GM06990 (cell line): ENCODE data around the gene ATP11A.

Source experiments
- DNase-seq: peaks from one replicate; pipeline ENCODE4 v3.0.0-alpha.2; 2011; ENCODE audit not compliant: insufficient read length; ENCODE audit errors: extremely low read depth
- H3K27me3 ChIP-seq: replicated peaks from 2 replicates; pipeline ENCODE4 v1.6.0; 2011; ENCODE audit warnings: low read length; ENCODE audit not compliant: control insufficient read depth, insufficient read depth
- H3K36me3 ChIP-seq: 2 replicates; pipeline ENCODE4 v1.5.1; 2011; ENCODE audit warnings: low read length; ENCODE audit not compliant: control insufficient read depth, insufficient read depth
- H3K4me3 ChIP-seq: replicated peaks from 2 replicates; pipeline ENCODE4 v1.5.1; 2011; ENCODE audit warnings: low read depth, mild to moderate bottlenecking, control low read depth, low read length
- CTCF ChIP-seq: IDR thresholded peaks from 2 replicates; pipeline ENCODE4 v1.5.1; 2011; ENCODE audit warnings: low read length, control low read depth, mild to moderate bottlenecking, inconsistent platforms; ENCODE audit not compliant: insufficient read depth, poor library complexity, severe bottlenecking

Gene ATP11A

GRCh38 chr13:112885242-112885781 lies 195.5 kb downstream of the ATP11A start:
- Histone ChIP-seq H3K4me3 (no peak overlapping the region), H3K27me3 (no peaks in the 10 kb centered on the region), H3K36me3 (peaks cover 23% of the 10 kb centered on the region)
- TF ChIP-seq CTCF, result no peak
- DNase-seq, result no peak

GRCh38 chr13:112885782-112886268 lies 196.0 kb downstream of the ATP11A start:
- no peak for TF ChIP-seq CTCF
- Histone ChIP-seq H3K36me3 (peaks cover 18% of the 10 kb centered on the region), H3K4me3 (no peak overlapping the region), H3K27me3 (no peaks in the 10 kb centered on the region)
- DNase-seq, result no peak

GRCh38 chr13:112887151-112887550 lies 197.3 kb downstream of the ATP11A start:
- no peak for TF ChIP-seq CTCF
- DNase-seq, result no peak
- Histone ChIP-seq H3K36me3 (peaks cover 7% of the 10 kb centered on the region), H3K27me3 (no peaks in the 10 kb centered on the region), H3K4me3 (no peak overlapping the region)

GRCh38 chr13:112887557-112887991 lies 197.7 kb downstream of the ATP11A start:
- H3K4me3 ChIP-seq, result no peak overlapping the region
- H3K27me3 ChIP-seq, result no peaks in the 10 kb centered on the region
- no peak for DNase-seq
- TF ChIP-seq CTCF, result no peak
- peaks cover 5% of the 10 kb centered on the region for H3K36me3 ChIP-seq

- H3K27me3 ChIP-seq, result no peaks in the 10 kb centered on the region
- TF ChIP-seq CTCF, result no peak
- H3K4me3 ChIP-seq, result no peak overlapping the region
- peaks cover 4% of the 10 kb centered on the region for H3K36me3 ChIP-seq
- no peak for DNase-seq
These were observed 198.6 kb downstream of the ATP11A start for GRCh38 chr13:112888238-112889111.
